Measurements from ENCODE around the gene SAFB. TPM values are rescaled to one million over a fixed set of nuclear protein-coding genes. Genes with fewer than 3 reads are reported as not detected.

SAFB gene
- total and polyA plus RNA-seq, 2 of the 4 experiments (the other 2 are of a cell fraction): 18.5 to 41.2 TPM

GRCh38 chr19:5677136-5677535, 54.3 kb downstream of the SAFB start:
- Histone ChIP-seq H3K4me3 (ENCODE audit: insufficient read depth, low read depth, low read length) (no peak overlapping the region), H3K18ac (ENCODE audit: low read depth, low read length) (no peak overlapping the region), H3K9me3 (ENCODE audit: control insufficient read depth, insufficient read depth, low read length) (no peaks in the 10 kb centered on the region), H3K23ac (ENCODE audit: low read depth, low read length) (no peak overlapping the region), H3K4me2 (ENCODE audit: low read depth, low read length) (no peak overlapping the region), H4K5ac (ENCODE audit: low read depth, low read length) (no peak overlapping the region), H3K27me3 (ENCODE audit: control insufficient read depth, insufficient read depth, low read length) (no peaks in the 10 kb centered on the region), H3K36me3 (ENCODE audit: control insufficient read depth, insufficient read depth, low read length) (peaks cover 3% of the 10 kb centered on the region; the same call in 1 of the 2 replicates), H4K20me1 (ENCODE audit: insufficient read depth, low read length) (no peaks in the 10 kb centered on the region; the same call in 1 of the 2 replicates), H2BK120ac (ENCODE audit: low read depth, low read length) (no peak overlapping the region), H2BK20ac (ENCODE audit: low read depth, low read length) (no peak overlapping the region), H3K9ac (ENCODE audit: low read depth, low read length) (no peak overlapping the region), H3K79me1 (ENCODE audit: low read depth in 1 of 2, low read length in 2 of 2) (peaks cover 15 to 19% of the 10 kb centered on the region in 2 experiments; a peak in 3 of 4 replicates), H2BK15ac (ENCODE audit: low read depth, low read length) (no peak overlapping the region), H3K4me1 (ENCODE audit: control insufficient read depth, insufficient read depth, low read length) (peaks cover 7% of the 10 kb centered on the region), H2BK5ac (ENCODE audit: low read depth, low read length, poor library complexity, severe bottlenecking) (no peak overlapping the region), H3K9me1 (ENCODE audit: insufficient read depth, low read length) (peaks cover 7% of the 10 kb centered on the region; the same call in 1 of the 2 replicates), H4K91ac (ENCODE audit: insufficient read depth, low read depth, low read length) (no peak overlapping the region), H2AK9ac (replicated peaks; ENCODE audit: low read depth, low read length, poor library complexity) (no peak overlapping the region), H3K56ac (ENCODE audit: extremely low read depth, insufficient read depth, low read length) (no peak overlapping the region), H3K14ac (replicated peaks; ENCODE audit: low read depth, low read length) (no peak overlapping the region), H3K27ac (ENCODE audit: insufficient read depth, low read length) (no peak overlapping the region), H4K8ac (ENCODE audit: low read depth in 2 of 2, low read length in 2 of 2) (no peak overlapping the region), H3K4ac (ENCODE audit: low read depth, low read length) (no peak overlapping the region), H2AK5ac (ENCODE audit: low read depth, low read length) (no peak overlapping the region), H2AFZ (replicated peaks; ENCODE audit: low read length, poor library complexity) (no peak overlapping the region)
- no peak for ATAC-seq (ENCODE audit: low read depth)
- intact Hi-C loops (cut with micrococcal nuclease): no loop called here
- in situ Hi-C loops (cut with MboI; ENCODE audit: low sequenced_read_pairs): no loop called here
- TF ChIP-seq RCOR1 (IDR thresholded peaks at IDR 0.05; ENCODE audit: insufficient replicate concordance, low read length) (no peak), MXI1 (IDR thresholded peaks at IDR 0.05; ENCODE audit: borderline replicate concordance, low read depth, low read length) (no peak), CHD1 (IDR thresholded peaks at IDR 0.05; ENCODE audit: low read depth, low read length) (no peak), RFX5 (IDR thresholded peaks at IDR 0.05; ENCODE audit: low read depth, low read length) (no peak), FOS (IDR thresholded peaks at IDR 0.05; ENCODE audit: low read depth, low read length) (no peak), SMC3 (IDR thresholded peaks at IDR 0.05; ENCODE audit: low read depth, low read length) (no peak)
- TF ChIP-seq, protein P1, sequence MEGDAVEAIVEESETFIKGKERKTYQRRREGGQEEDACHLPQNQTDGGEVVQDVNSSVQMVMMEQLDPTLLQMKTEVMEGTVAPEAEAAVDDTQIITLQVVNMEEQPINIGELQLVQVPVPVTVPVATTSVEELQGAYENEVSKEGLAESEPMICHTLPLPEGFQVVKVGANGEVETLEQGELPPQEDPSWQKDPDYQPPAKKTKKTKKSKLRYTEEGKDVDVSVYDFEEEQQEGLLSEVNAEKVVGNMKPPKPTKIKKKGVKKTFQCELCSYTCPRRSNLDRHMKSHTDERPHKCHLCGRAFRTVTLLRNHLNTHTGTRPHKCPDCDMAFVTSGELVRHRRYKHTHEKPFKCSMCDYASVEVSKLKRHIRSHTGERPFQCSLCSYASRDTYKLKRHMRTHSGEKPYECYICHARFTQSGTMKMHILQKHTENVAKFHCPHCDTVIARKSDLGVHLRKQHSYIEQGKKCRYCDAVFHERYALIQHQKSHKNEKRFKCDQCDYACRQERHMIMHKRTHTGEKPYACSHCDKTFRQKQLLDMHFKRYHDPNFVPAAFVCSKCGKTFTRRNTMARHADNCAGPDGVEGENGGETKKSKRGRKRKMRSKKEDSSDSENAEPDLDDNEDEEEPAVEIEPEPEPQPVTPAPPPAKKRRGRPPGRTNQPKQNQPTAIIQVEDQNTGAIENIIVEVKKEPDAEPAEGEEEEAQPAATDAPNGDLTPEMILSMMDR (conservative IDR thresholded peaks at IDR 0.05; ENCODE audit: low read depth, low read length): no peak
- TF ChIP-seq, protein P2, sequence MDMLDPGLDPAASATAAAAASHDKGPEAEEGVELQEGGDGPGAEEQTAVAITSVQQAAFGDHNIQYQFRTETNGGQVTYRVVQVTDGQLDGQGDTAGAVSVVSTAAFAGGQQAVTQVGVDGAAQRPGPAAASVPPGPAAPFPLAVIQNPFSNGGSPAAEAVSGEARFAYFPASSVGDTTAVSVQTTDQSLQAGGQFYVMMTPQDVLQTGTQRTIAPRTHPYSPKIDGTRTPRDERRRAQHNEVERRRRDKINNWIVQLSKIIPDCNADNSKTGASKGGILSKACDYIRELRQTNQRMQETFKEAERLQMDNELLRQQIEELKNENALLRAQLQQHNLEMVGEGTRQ (IDR thresholded peaks at IDR 0.05; ENCODE audit: low read depth, low read length): no peak
- dilution Hi-C loops (cut with HindIII; ENCODE audit: low sequenced_read_pairs, unreplicated experiment): no loop called here
- no peak for DNase-seq
- POLR2A ChIA-PET (ENCODE audit: unreplicated experiment): no interaction called here
- BruUV-seq (replicated peaks): no TSS peak
- CTCF ChIA-PET: no interaction called here
- no CpG with 5 or more reads among the region's 10 CpGs for WGBS, 2 experiments (ENCODE audit: extremely low coverage in 2 of 2, insufficient read length in 1 of 2)
